Breast epithelium (tissue), 3 donors: ENCODE results near the gene TMEM217.

ENCODE experiments used
- POLR2A ChIP-seq: fragments of 450-650 bp; IDR thresholded peaks from one replicate; pipeline ENCODE4 v1.6.1; 2016; ENCODE audit warnings: antibody characterized with exemption, mild to moderate bottlenecking, moderate library complexity
- POLR2AphosphoS5 ChIP-seq, 3 donors: sonication (generic); formaldehyde crosslinking; IDR thresholded peaks; one replicate each; pipeline ENCODE4 v1.6.1; 2017; ENCODE audit warnings: antibody characterized with exemption in 3 of 3

DNA sequence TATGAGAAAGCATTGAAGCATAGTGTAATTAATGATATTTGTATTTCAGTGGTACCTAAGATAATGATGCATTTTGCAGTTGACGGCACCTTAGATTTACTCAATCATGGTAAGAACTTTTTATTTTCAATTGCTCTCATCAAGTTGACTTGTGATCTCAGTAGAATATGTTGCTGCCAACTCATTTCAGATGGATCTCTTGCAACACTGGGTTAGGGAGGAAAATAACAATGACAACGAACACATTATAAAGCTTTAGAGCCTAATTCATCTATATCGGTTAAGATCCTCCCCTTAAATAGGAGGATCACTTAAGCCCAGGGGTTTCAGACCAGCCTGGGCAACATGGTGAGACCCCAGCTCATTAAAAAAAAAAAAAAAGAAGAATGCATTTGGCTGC, 18.4 kb downstream of the TMEM217 start:
- no peak for TF ChIP-seq POLR2AphosphoS5 (IDR thresholded peaks at IDR 0.05)
- TF ChIP-seq POLR2A, result no peak
